Hepatocyte (in vitro differentiated cells): ENCODE data around the gene RCVRN. TPM values are rescaled to one million over a fixed set of nuclear protein-coding genes. Genes with fewer than 3 reads are reported as not detected.

Experiments
- DNase-seq: peaks from one replicate; pipeline ENCODE4 v3.0.0-alpha.2; 2016; ENCODE audit warnings: low spot score
- H2AFZ ChIP-seq: fragments of 200-600 bp; sonication (generic); 2 replicates; pipeline ENCODE4 v1.6.0; 2016; ENCODE audit warnings: antibody characterized with exemption, mild to moderate bottlenecking
- H3K27ac ChIP-seq: fragments of 200-600 bp; sonication (generic); 2 replicates; pipeline ENCODE4 v1.5.1; 2016; ENCODE audit warnings: mild to moderate bottlenecking
- H3K27me3 ChIP-seq: fragments of 200-600 bp; sonication (generic); 2 replicates; pipeline ENCODE4 v1.6.1; 2016
- H3K36me3 ChIP-seq: fragments of 200-600 bp; sonication (generic); replicated peaks from 2 replicates; pipeline ENCODE4 v1.5.1; 2016; ENCODE audit warnings: low read depth; ENCODE audit not compliant: insufficient read depth
- H3K4me1 ChIP-seq: fragments of 200-600 bp; sonication (generic); 2 replicates; pipeline ENCODE4 v1.5.1; 2016; ENCODE audit warnings: mild to moderate bottlenecking, moderate library complexity; ENCODE audit not compliant: insufficient read depth
- H3K4me2 ChIP-seq: fragments of 200-600 bp; sonication (generic); 2 replicates; pipeline ENCODE4 v1.6.0; 2016
- H3K4me3 ChIP-seq: fragments of 200-600 bp; sonication (generic); 2 replicates; pipeline ENCODE4 v1.5.1; 2016; ENCODE audit warnings: mild to moderate bottlenecking
- H3K79me2 ChIP-seq: fragments of 200-600 bp; sonication (generic); 2 replicates; pipeline ENCODE4 v1.6.0; 2017; ENCODE audit warnings: mild to moderate bottlenecking
- H3K9me2 ChIP-seq: fragments of 200-600 bp; sonication (generic); replicated peaks from 2 replicates; pipeline ENCODE4 v1.6.0; 2017; ENCODE audit warnings: mild to moderate bottlenecking; ENCODE audit not compliant: insufficient read depth
- H3K9me3 ChIP-seq: fragments of 200-600 bp; sonication (generic); 2 replicates; pipeline ENCODE4 v1.5.1; 2016; ENCODE audit warnings: low read depth, mild to moderate bottlenecking
- H4K20me1 ChIP-seq: fragments of 200-600 bp; sonication (generic); 2 replicates; pipeline ENCODE4 v1.6.0; 2016; ENCODE audit warnings: mild to moderate bottlenecking; ENCODE audit not compliant: insufficient read depth, poor library complexity, severe bottlenecking
- EZH2 ChIP-seq: fragments of 200-600 bp; sonication (generic); IDR thresholded peaks from 2 replicates; pipeline ENCODE4 v1.6.1; 2016; ENCODE audit warnings: antibody characterized with exemption, mild to moderate bottlenecking, borderline replicate concordance
- EZH2phosphoT487 ChIP-seq: fragments of 200-600 bp; sonication (generic); IDR thresholded peaks from one replicate; pipeline ENCODE4 v1.6.1; 2018; ENCODE audit warnings: antibody characterized with exemption, mild to moderate bottlenecking, low read depth, moderate library complexity; ENCODE audit not compliant: unreplicated experiment, severe bottlenecking
- WGBS: methylation state at CpG from one replicate; pipeline ENCODE4 v1.1.6; 2016; ENCODE audit warnings: low lambda C conversion rate; ENCODE audit errors: missing lambda C conversion rate; 5-methylcytosine and 5-hydroxymethylcytosine counted together
- polyA plus RNA-seq: library from polyadenylated mRNA; unstranded; fragments of >200 nt; fragmentation: Nextera tagmentation; extraction: Ambion mirVana; gene quantifications from 2 replicates; pipeline ENCODE4 v1.2.1, GENCODE V29; 2016
- total RNA-seq: library from RNA; depleted of rRNA; stranded (reverse); fragments of >200 nt; gene quantifications from 2 replicates; pipeline ENCODE4 v1.2.3, GENCODE V29; 2014
- TF ChIP-seq, protein P1 (sequence below): fragments of 200-600 bp; sonication (generic); IDR thresholded peaks from 2 replicates; pipeline ENCODE4 v1.5.1; 2016; ENCODE audit warnings: antibody characterized with exemption, mild to moderate bottlenecking; ENCODE audit not compliant: poor library complexity

RCVRN gene
- total RNA-seq (0.07 TPM in 1 of 2 replicates, not detected in the other), polyA plus RNA-seq (0.50 TPM in 1 of 2 replicates, not detected in the other)

DNA sequence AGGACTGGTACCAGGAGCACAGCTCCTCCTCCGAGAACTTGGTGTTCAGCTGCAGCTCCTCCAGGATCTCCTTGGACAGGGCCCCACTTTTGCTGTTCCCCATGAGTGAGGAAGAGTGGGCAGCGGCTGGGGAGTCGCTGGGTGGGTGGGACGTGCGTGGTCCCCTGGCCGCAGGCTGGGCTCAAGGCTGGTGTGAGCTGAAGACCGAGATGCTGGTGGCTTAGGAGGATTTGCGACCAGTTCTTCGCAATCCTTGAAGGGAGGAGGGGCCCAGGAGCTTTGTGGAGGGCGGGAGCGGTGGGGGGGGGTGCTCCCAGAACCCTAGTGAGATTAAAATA is at the start of gene RCVRN:
RCVRN (minus strand) TSS at position 194 of the 338 bp plus-strand sequence; CDS start at position 103, 91 bp downstream.
- TF ChIP-seq EZH2 (no peak), EZH2phosphoT487 (no peak)
- TF ChIP-seq, protein P1, sequence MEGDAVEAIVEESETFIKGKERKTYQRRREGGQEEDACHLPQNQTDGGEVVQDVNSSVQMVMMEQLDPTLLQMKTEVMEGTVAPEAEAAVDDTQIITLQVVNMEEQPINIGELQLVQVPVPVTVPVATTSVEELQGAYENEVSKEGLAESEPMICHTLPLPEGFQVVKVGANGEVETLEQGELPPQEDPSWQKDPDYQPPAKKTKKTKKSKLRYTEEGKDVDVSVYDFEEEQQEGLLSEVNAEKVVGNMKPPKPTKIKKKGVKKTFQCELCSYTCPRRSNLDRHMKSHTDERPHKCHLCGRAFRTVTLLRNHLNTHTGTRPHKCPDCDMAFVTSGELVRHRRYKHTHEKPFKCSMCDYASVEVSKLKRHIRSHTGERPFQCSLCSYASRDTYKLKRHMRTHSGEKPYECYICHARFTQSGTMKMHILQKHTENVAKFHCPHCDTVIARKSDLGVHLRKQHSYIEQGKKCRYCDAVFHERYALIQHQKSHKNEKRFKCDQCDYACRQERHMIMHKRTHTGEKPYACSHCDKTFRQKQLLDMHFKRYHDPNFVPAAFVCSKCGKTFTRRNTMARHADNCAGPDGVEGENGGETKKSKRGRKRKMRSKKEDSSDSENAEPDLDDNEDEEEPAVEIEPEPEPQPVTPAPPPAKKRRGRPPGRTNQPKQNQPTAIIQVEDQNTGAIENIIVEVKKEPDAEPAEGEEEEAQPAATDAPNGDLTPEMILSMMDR, result no peak
- peaks cover 4% of the 10 kb centered on the region for H3K4me1 ChIP-seq
- H3K27ac ChIP-seq, result no peak within 1 kb of the TSS
- no peak within 1 kb of the TSS for H3K4me3 ChIP-seq
- H3K9me2 ChIP-seq, result no peaks in the 10 kb centered on the region
- H3K27me3 ChIP-seq, result no peaks in the 10 kb centered on the region
- no peaks in the 10 kb centered on the region for H3K9me3 ChIP-seq
- H3K36me3 ChIP-seq, result no peaks in the 10 kb centered on the region
- no peak for DNase-seq
- H2AFZ ChIP-seq, result no peak within 1 kb of the TSS
- no peaks in the 10 kb centered on the region for H4K20me1 ChIP-seq
- WGBS, result 95% methylated on average over 9 of the region's 11 CpGs
- no peak within 1 kb of the TSS for H3K4me2 ChIP-seq
- no peaks in the 10 kb centered on the region for H3K79me2 ChIP-seq

DNA sequence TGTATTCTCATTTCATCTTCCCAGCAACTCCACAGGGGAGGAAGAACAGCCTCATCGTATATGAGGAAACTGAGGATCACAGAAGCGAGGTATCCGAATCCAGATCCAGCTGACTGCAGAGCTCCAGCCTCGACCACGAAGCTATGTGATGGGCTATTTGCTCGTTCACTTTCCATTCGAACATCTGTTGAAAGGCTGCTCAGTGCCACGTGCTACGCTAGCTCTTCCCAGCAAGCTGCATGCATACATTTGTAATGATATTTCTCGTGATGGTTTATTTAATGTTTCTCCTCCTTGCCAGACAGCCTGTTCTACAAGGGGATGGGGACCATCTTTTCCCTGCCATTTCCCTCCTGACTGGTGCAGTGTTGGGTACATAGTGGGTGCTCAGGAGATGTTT is 48.4 kb upstream of the RCVRN start:
- Histone ChIP-seq H3K4me1 (no peaks in the 10 kb centered on the region), H3K9me2 (no peaks in the 10 kb centered on the region), H3K36me3 (no peaks in the 10 kb centered on the region), H3K4me3 (no peak overlapping the region), H4K20me1 (no peaks in the 10 kb centered on the region), H3K27me3 (no peaks in the 10 kb centered on the region), H2AFZ (no peak overlapping the region), H3K79me2 (no peaks in the 10 kb centered on the region), H3K9me3 (no peaks in the 10 kb centered on the region), H3K27ac (no peak overlapping the region), H3K4me2 (no peak overlapping the region)
- no peak for TF ChIP-seq EZH2phosphoT487
- no peak for TF ChIP-seq EZH2
- TF ChIP-seq, protein P1, result no peak
- no peak for DNase-seq
- 93% methylated on average over 10 of the region's 10 CpGs for WGBS

DNA sequence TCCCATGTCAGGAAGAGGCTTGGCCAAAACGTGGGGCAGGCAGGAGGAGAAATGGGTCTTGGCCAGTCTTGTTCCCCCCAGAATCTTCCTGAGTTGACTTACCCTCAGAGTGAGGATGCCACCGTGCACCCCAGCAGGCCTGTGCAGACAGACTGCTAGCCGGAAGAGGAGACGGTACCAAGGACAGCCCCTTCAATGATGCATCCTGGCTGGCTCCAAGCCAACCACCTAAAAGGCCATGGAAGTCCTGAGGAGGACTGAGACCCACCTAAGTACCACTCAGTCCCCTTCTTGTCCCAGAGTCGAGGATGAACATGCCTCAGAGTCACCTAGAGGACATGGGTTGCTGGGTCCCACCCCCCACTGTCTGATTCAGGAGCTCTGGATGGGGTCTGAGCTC is 46.7 kb upstream of the RCVRN start:
- no peaks in the 10 kb centered on the region for H3K4me1 ChIP-seq
- H2AFZ ChIP-seq, result no peak overlapping the region
- no peak overlapping the region for H3K4me2 ChIP-seq
- no peaks in the 10 kb centered on the region for H3K9me3 ChIP-seq
- no peak for DNase-seq
- no peaks in the 10 kb centered on the region for H3K79me2 ChIP-seq
- H3K9me2 ChIP-seq, result no peaks in the 10 kb centered on the region
- H3K4me3 ChIP-seq, result no peak overlapping the region
- H4K20me1 ChIP-seq, result no peaks in the 10 kb centered on the region
- H3K36me3 ChIP-seq, result no peaks in the 10 kb centered on the region
- WGBS, result 92% methylated on average over 5 of the region's 5 CpGs
- H3K27me3 ChIP-seq, result no peaks in the 10 kb centered on the region
- no peak overlapping the region for H3K27ac ChIP-seq
- no peak for TF ChIP-seq EZH2
- TF ChIP-seq, protein P1, result no peak
- TF ChIP-seq EZH2phosphoT487, result no peak

DNA sequence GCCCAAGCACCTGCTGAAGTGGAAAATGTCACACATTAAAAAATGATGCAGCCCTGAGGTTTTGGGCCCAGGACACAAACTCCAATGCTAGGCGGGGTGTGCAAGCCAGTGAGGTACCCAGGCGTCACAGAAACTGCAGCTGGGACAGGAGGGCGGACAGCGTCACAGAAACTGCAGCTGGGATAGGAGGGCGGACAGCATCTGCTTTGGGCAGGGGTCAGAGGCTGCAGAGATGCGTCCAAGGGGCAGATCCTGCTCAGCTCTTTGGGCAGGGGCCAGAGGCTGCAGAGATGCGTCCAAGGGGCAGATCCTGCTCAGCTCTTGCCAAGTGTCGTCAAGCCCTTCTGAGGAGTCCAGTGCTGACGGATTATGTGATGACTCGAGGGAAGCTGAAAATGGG is 43.9 kb upstream of the RCVRN start:
- no peak for DNase-seq
- Histone ChIP-seq H3K9me2 (no peaks in the 10 kb centered on the region), H4K20me1 (no peaks in the 10 kb centered on the region), H2AFZ (no peak overlapping the region), H3K27ac (no peak overlapping the region), H3K4me2 (no peak overlapping the region), H3K27me3 (no peaks in the 10 kb centered on the region), H3K4me1 (no peaks in the 10 kb centered on the region), H3K79me2 (no peaks in the 10 kb centered on the region), H3K9me3 (no peaks in the 10 kb centered on the region), H3K36me3 (no peaks in the 10 kb centered on the region), H3K4me3 (no peak overlapping the region)
- WGBS, result 90% methylated on average over 10 of the region's 10 CpGs
- TF ChIP-seq EZH2phosphoT487, result no peak
- TF ChIP-seq, protein P1, result no peak
- TF ChIP-seq EZH2, result no peak
